GM12878 (cell line): ENCODE data around the gene TBC1D12.

Experiments
- CTCF ChIP-seq, 3 experiments: IDR thresholded peaks in 2 of 3; conservative IDR thresholded peaks in 1 of 3; 2 replicates each; pipeline ENCODE4 v1.5.1; 2011; ENCODE audit warnings: low read depth in 3 of 3, low read length in 3 of 3, mild to moderate bottlenecking in 3 of 3, control low read depth in 2 of 3, moderate library complexity in 2 of 3, inconsistent platforms in 1 of 3, mixed read lengths in 1 of 3; ENCODE audit not compliant: control insufficient read depth in 2 of 3, insufficient read depth in 1 of 3; ENCODE audit errors: extremely low read depth in 1 of 3
- EZH2 ChIP-seq: IDR thresholded peaks from 2 replicates; pipeline ENCODE4 v1.6.1; 2012; ENCODE audit warnings: low read depth, mild to moderate bottlenecking, control low read depth, inconsistent platforms, low read length, borderline replicate concordance; ENCODE audit not compliant: control insufficient read depth
- FOXM1 ChIP-seq: IDR thresholded peaks from 2 replicates; pipeline ENCODE4 v1.6.1; 2012; ENCODE audit warnings: low read depth, mild to moderate bottlenecking, inconsistent platforms, low read length, moderate library complexity
- MTA3 ChIP-seq: IDR thresholded peaks from 2 replicates; pipeline ENCODE4 v1.6.1; 2012; ENCODE audit warnings: low read length, inconsistent platforms, borderline replicate concordance
- PBX3 ChIP-seq: IDR thresholded peaks from 2 replicates; pipeline ENCODE4 v1.6.1; 2011; ENCODE audit warnings: mild to moderate bottlenecking, low read depth, low read length, moderate library complexity; ENCODE audit not compliant: insufficient replicate concordance
- POLR2A ChIP-seq: IDR thresholded peaks from 2 replicates; pipeline ENCODE4 v1.6.1; 2011; ENCODE audit warnings: low read depth, mild to moderate bottlenecking, low read length
- POLR2AphosphoS5 ChIP-seq: IDR thresholded peaks from 2 replicates; pipeline ENCODE4 v1.6.1; 2011; ENCODE audit warnings: mild to moderate bottlenecking, low read length, inconsistent platforms
- SP1 ChIP-seq: IDR thresholded peaks from one replicate; pipeline ENCODE4 v1.6.1; 2011; ENCODE audit warnings: low read depth, low read length
- SRF ChIP-seq, 2 experiments: IDR thresholded peaks; 2 replicates each; pipeline ENCODE4 v1.6.1; 2011; ENCODE audit warnings: low read depth in 2 of 2, low read length in 2 of 2, mild to moderate bottlenecking in 1 of 2, moderate library complexity in 1 of 2
- YY1 ChIP-seq: IDR thresholded peaks from 2 replicates; pipeline ENCODE4 v1.6.1; 2011; ENCODE audit warnings: low read depth, mild to moderate bottlenecking, low read length
- ZNF24 ChIP-seq: fragments of 450-650 bp; IDR thresholded peaks from 2 replicates; pipeline ENCODE4 v1.6.1; 2017; ENCODE audit warnings: antibody characterized with exemption, mild to moderate bottlenecking
- TF ChIP-seq, protein P1 (sequence below): IDR thresholded peaks from 2 replicates; pipeline ENCODE4 v1.6.1; 2012; ENCODE audit warnings: low read depth, low read length, improper control_type of control experiment
- TF ChIP-seq, protein P2 (sequence below): IDR thresholded peaks from 2 replicates; pipeline ENCODE4 v1.6.1; 2012; ENCODE audit warnings: mild to moderate bottlenecking, low read depth, low read length

DNA sequence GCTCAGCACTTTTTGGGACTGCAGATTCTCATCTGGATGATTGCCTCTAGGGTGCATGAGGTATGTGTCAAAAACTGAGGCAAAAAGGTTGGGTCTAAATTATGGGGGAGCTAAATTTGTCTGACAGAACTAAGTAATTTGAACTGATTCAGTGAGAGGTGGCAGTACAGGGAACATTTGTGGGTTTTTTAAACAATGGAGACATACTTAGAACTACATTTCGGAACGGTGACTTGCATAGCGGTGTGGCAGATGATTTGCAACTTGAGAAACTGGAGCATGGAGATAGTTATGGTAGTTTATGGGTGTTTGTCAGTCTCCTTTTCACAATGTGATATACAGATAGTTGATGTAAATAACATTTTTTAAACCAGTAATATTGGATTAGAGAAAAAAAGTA, 14.6 kb downstream of the TBC1D12 start:
- TF ChIP-seq CTCF (IDR thresholded peaks at IDR 0.05 in 2 of 3, conservative IDR thresholded peaks at IDR 0.05 in 1 of 3; ENCODE audit: control insufficient read depth in 2 of 3, extremely low read depth in 1 of 3, insufficient read depth in 1 of 3, low read depth in 3 of 3, low read length in 3 of 3) (no peak), FOXM1 (no peak), POLR2A (no peak), MTA3 (no peak), POLR2AphosphoS5 (no peak), ZNF24 (no peak), EZH2 (no peak), YY1 (no peak), SP1 (no peak), SRF (IDR thresholded peaks at IDR 0.05; ENCODE audit: low read depth in 2 of 2, low read length in 2 of 2) (no peak), PBX3 (no peak)
- TF ChIP-seq, protein P1, sequence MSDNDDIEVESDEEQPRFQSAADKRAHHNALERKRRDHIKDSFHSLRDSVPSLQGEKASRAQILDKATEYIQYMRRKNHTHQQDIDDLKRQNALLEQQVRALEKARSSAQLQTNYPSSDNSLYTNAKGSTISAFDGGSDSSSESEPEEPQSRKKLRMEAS, result no peak
- TF ChIP-seq, protein P2, sequence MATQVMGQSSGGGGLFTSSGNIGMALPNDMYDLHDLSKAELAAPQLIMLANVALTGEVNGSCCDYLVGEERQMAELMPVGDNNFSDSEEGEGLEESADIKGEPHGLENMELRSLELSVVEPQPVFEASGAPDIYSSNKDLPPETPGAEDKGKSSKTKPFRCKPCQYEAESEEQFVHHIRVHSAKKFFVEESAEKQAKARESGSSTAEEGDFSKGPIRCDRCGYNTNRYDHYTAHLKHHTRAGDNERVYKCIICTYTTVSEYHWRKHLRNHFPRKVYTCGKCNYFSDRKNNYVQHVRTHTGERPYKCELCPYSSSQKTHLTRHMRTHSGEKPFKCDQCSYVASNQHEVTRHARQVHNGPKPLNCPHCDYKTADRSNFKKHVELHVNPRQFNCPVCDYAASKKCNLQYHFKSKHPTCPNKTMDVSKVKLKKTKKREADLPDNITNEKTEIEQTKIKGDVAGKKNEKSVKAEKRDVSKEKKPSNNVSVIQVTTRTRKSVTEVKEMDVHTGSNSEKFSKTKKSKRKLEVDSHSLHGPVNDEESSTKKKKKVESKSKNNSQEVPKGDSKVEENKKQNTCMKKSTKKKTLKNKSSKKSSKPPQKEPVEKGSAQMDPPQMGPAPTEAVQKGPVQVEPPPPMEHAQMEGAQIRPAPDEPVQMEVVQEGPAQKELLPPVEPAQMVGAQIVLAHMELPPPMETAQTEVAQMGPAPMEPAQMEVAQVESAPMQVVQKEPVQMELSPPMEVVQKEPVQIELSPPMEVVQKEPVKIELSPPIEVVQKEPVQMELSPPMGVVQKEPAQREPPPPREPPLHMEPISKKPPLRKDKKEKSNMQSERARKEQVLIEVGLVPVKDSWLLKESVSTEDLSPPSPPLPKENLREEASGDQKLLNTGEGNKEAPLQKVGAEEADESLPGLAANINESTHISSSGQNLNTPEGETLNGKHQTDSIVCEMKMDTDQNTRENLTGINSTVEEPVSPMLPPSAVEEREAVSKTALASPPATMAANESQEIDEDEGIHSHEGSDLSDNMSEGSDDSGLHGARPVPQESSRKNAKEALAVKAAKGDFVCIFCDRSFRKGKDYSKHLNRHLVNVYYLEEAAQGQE, result no peak
